SK-N-SH (cell line): ENCODE results near the gene RPE.

Experiments
- CHD2 ChIP-seq: fragments of 150-350 bp; IDR thresholded peaks from 2 replicates; pipeline ENCODE4 v1.6.1; 2018; ENCODE audit warnings: low read length; ENCODE audit not compliant: partially characterized antibody
- CTCF ChIP-seq: fragments of 200-600 bp; sonication (generic); IDR thresholded peaks from 2 replicates; pipeline ENCODE4 v1.6.1; 2017; ENCODE audit warnings: antibody characterized with exemption, mild to moderate bottlenecking, moderate library complexity
- EZH2phosphoT487 ChIP-seq: fragments of 200-600 bp; sonication (generic); IDR thresholded peaks from 2 replicates; pipeline ENCODE4 v1.6.1; 2017; ENCODE audit warnings: low read depth, mixed run types, mild to moderate bottlenecking, antibody characterized with exemption, moderate library complexity, borderline replicate concordance
- FOSL2 ChIP-seq: IDR thresholded peaks from 2 replicates; pipeline ENCODE4 v1.4.0; 2012; ENCODE audit warnings: low read depth, mild to moderate bottlenecking, moderate library complexity, borderline replicate concordance
- GATA2 ChIP-seq: sonication (generic); formaldehyde crosslinking; IDR thresholded peaks from 2 replicates; pipeline ENCODE4 v1.5.0; 2020; ENCODE audit warnings: mild to moderate bottlenecking, missing genetic modification reagents
- POLR2AphosphoS5 ChIP-seq: IDR thresholded peaks from 2 replicates; pipeline ENCODE4 v1.6.1; 2012; ENCODE audit warnings: low read depth, low read length
- RAD21 ChIP-seq: IDR thresholded peaks from 2 replicates; pipeline ENCODE4 v1.6.1; 2012; ENCODE audit warnings: mild to moderate bottlenecking, low read length
- TF ChIP-seq, protein P1 (sequence below): IDR thresholded peaks from 2 replicates; pipeline ENCODE4; 2012
- TF ChIP-seq, protein P2 (sequence below): IDR thresholded peaks from 2 replicates; pipeline ENCODE4 v1.4.0; 2012; ENCODE audit warnings: low read depth, borderline replicate concordance

DNA sequence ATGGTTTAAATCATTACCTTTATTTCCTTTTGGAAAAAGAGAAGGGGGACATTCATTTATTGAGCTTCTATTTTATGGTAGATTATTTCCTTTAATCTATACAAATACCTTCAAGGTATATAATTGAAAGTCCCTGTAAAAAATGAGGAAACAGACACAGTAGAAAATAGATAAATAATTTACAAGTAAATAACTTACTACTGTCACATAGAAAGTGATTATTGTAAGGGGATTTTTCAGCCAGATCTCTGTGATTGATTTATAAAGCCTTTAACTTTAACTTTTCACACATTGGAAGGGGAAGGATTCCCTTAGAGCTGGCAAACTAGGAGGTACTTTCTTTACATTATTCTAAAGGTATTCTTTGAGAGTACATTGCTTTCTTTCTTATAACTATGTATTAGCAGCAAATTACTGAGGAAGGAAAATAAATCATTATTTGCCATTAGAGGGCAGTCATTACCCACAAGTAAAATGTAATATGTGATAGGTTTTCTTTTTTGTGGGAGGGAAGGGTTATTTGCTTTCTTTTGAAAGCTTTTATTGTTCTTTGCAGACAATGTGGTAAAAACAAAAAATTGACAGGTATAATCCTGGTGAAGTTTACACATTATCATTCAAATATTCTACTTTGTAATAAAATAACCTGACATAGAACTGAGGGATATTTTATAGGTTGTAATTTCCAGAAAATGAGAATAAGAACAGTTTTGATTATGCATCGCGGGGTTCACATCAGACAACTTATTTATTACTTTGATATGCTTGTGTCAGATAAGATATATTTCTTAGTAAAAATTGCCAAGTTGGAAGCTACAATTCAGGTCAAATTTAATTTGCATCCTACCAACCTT is 24.8 kb upstream of the RPE start:
- TF ChIP-seq CTCF (peak; percentile 75), CHD2 (no peak), POLR2AphosphoS5 (no peak), EZH2phosphoT487 (no peak), FOSL2 (no peak), RAD21 (peak; percentile 77), GATA2 (CRISPR knock-in tag) (no peak)
- TF ChIP-seq, protein P1, sequence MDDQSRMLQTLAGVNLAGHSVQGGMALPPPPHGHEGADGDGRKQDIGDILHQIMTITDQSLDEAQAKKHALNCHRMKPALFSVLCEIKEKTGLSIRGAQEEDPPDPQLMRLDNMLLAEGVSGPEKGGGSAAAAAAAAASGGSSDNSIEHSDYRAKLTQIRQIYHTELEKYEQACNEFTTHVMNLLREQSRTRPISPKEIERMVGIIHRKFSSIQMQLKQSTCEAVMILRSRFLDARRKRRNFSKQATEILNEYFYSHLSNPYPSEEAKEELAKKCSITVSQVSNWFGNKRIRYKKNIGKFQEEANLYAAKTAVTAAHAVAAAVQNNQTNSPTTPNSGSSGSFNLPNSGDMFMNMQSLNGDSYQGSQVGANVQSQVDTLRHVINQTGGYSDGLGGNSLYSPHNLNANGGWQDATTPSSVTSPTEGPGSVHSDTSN = no peak
- TF ChIP-seq, protein P2, sequence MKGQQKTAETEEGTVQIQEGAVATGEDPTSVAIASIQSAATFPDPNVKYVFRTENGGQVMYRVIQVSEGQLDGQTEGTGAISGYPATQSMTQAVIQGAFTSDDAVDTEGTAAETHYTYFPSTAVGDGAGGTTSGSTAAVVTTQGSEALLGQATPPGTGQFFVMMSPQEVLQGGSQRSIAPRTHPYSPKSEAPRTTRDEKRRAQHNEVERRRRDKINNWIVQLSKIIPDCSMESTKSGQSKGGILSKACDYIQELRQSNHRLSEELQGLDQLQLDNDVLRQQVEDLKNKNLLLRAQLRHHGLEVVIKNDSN = no peak
